Prostate gland (tissue), 2 donors: Measurements from ENCODE around the gene ZMYM2. TPM values are rescaled to one million over a fixed set of nuclear protein-coding genes. Genes with fewer than 3 reads are reported as not detected.

ENCODE experiments used
- DNase-seq: peaks from one replicate; pipeline ENCODE4 v3.0.0-alpha.2; 2019; ENCODE audit warnings: low spot score
- H3K27ac ChIP-seq, 2 donors: fragments of 200-600 bp; sonication (generic); 2 replicates each; pipeline ENCODE4 v1.5.1; 2017 to 2019
- H3K27me3 ChIP-seq: fragments of 200-600 bp; sonication (generic); replicated peaks from 2 replicates; pipeline ENCODE4 v1.5.1; 2019; ENCODE audit not compliant: insufficient read depth
- H3K36me3 ChIP-seq, 2 donors: fragments of 200-600 bp; sonication (generic); 1 replicate in 1 of 2; 2 replicates in 1 of 2; pipeline versions ENCODE4 v1.5.1 to v1.8.1; 2017 to 2019
- H3K4me1 ChIP-seq: fragments of 200-600 bp; sonication (generic); replicated peaks from 2 replicates; pipeline ENCODE4 v1.5.1; 2019
- H3K4me3 ChIP-seq, 2 donors: fragments of 200-600 bp; sonication (generic); 2 replicates each; pipeline ENCODE4 v1.5.1; 2017 to 2019
- H3K9me3 ChIP-seq: fragments of 200-600 bp; sonication (generic); 2 replicates; pipeline ENCODE4 v1.5.1; 2017
- CTCF ChIP-seq, 4 experiments: fragments of 200-600 bp in 2 of 4; fragments of 450-650 bp in 2 of 4; sonication (generic) in 2 of 4; IDR thresholded peaks; 1 replicate in 3 of 4; 2 replicates in 1 of 4; pipeline ENCODE4 v1.5.1; 2016 to 2019; ENCODE audit warnings: antibody characterized with exemption in 4 of 4, mild to moderate bottlenecking in 2 of 4, moderate library complexity in 2 of 4
- POLR2A ChIP-seq: fragments of 450-650 bp; IDR thresholded peaks from one replicate; pipeline ENCODE4 v1.6.1; 2016; ENCODE audit warnings: antibody characterized with exemption, mild to moderate bottlenecking
- POLR2AphosphoS5 ChIP-seq: sonication (generic); formaldehyde crosslinking; IDR thresholded peaks from one replicate; pipeline ENCODE4 v1.6.1; 2017; ENCODE audit warnings: antibody characterized with exemption
- WGBS: methylation state at CpG from one replicate; pipeline ENCODE4 v1.1.5; 2018; 5-methylcytosine and 5-hydroxymethylcytosine counted together
- intact Hi-C: fragments of 100-400 bp; cut with DNase I; formaldehyde crosslinking; loops from one replicate; pipeline ENCODE4 v1.14.2; 2022
- total RNA-seq, 2 donors: library from RNA; depleted of rRNA; stranded (reverse); fragments of >200 nt; gene quantifications; one replicate each; pipeline ENCODE4 v1.1.0, GENCODE V29; 2016

Gene ZMYM2
- total RNA-seq, 2 donors from 2014 or later = 70.7 to 95.6 TPM

GRCh38 chr13:20090349-20090748, 131.8 kb downstream of the ZMYM2 start:
- Histone ChIP-seq H3K4me1 (no peaks in the 10 kb centered on the region), H3K27ac (no peak overlapping the region), H3K36me3 (no peaks in the 10 kb centered on the region), H3K27me3 (no peaks in the 10 kb centered on the region), H3K9me3 (no peaks in the 10 kb centered on the region), H3K4me3 (no peak overlapping the region)
- 65% methylated on average over 1 of the region's 1 CpG for WGBS
- peak in 1 of 4 experiments; percentile 7 for TF ChIP-seq CTCF (IDR thresholded peaks at IDR 0.05)
- TF ChIP-seq POLR2A = no peak
- DNase-seq = no peak
- intact Hi-C loops = no loop called here

GRCh38 chr13:20093951-20094350, 135.4 kb downstream of the ZMYM2 start:
- Histone ChIP-seq H3K9me3 (no peaks in the 10 kb centered on the region), H3K4me3 (no peak overlapping the region), H3K36me3 (no peaks in the 10 kb centered on the region), H3K27me3 (no peaks in the 10 kb centered on the region), H3K27ac (no peak overlapping the region), H3K4me1 (no peaks in the 10 kb centered on the region)
- 54% methylated on average over 6 of the region's 6 CpGs for WGBS
- DNase-seq = no peak
- TF ChIP-seq CTCF (IDR thresholded peaks at IDR 0.05) = no peak
- no peak for TF ChIP-seq POLR2AphosphoS5
- TF ChIP-seq POLR2A = no peak
- intact Hi-C loops = no loop called here

GRCh38 chr13:20099319-20099718, 140.8 kb downstream of the ZMYM2 start:
- H3K27ac ChIP-seq = no peak overlapping the region
- TF ChIP-seq POLR2AphosphoS5 (no peak), POLR2A (no peak), CTCF (IDR thresholded peaks at IDR 0.05) (no peak)
- intact Hi-C loops = no loop called here
- H3K4me1 ChIP-seq = no peaks in the 10 kb centered on the region
- no peak overlapping the region for H3K4me3 ChIP-seq
- H3K36me3 ChIP-seq = no peaks in the 10 kb centered on the region
- no peaks in the 10 kb centered on the region for H3K9me3 ChIP-seq
- WGBS = 70% methylated on average over 9 of the region's 9 CpGs
- no peak for DNase-seq
- no peaks in the 10 kb centered on the region for H3K27me3 ChIP-seq

- TF ChIP-seq POLR2AphosphoS5 = no peak
- no peak for TF ChIP-seq CTCF (IDR thresholded peaks at IDR 0.05)
- no peak for TF ChIP-seq POLR2A
- intact Hi-C loops = no loop called here
- Histone ChIP-seq H3K4me3 (no peak overlapping the region), H3K36me3 (no peaks in the 10 kb centered on the region), H3K9me3 (no peaks in the 10 kb centered on the region), H3K4me1 (no peaks in the 10 kb centered on the region), H3K27ac (no peak overlapping the region), H3K27me3 (no peaks in the 10 kb centered on the region)
- WGBS = 45% methylated on average over 8 of the region's 8 CpGs
- no peak for DNase-seq
Measured at GRCh38 chr13:20101467-20102316, 143.2 kb downstream of the ZMYM2 start.
